ENCODE data around the gene MICALL1.
"Not testable (repeated sequence)": the region's sequence is repeated elsewhere in the genome, so short reads cannot be mapped to it uniquely, and the experiment has no call there.

The MICALL1 gene

DNA sequence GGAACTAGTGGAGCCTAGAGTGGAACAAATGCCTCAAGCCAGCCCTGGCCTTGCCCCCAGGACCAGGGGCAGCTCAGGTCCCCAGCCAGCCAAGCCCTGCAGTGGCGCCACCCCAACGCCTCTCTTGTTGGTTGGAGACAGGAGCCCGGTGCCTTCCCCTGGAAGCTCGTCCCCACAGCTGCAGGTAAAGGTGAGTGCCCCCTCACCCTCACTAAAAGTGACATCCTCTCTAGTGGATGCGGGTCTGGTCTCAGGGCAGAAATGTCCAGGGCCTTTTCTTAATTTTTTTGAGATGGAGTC lies 21.5 kb downstream of the MICALL1 start:
- DNase-seq (ENCODE audit: low read depth), result no peak

DNA sequence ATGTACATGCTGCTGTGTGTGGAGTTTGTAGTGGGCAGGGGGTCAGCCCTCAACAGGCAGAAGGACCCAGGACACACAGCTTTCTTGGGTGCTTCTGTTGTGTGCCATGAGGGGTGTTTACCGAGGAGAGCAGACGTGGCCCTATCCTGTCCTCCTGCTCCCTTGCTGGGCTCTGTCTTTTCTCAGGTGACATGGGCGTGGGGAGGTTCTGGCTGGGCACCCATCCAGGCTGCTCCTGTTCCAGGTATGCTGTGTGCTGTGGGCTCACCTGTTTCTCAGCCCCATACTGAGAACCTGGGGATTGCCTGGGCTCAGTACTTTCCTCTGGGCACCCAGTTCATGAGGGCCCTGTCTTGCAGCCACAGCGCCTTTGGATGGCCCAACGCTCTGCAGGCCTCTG lies 23.3 kb downstream of the MICALL1 start:
- no peak for DNase-seq (ENCODE audit: low read depth)

DNA sequence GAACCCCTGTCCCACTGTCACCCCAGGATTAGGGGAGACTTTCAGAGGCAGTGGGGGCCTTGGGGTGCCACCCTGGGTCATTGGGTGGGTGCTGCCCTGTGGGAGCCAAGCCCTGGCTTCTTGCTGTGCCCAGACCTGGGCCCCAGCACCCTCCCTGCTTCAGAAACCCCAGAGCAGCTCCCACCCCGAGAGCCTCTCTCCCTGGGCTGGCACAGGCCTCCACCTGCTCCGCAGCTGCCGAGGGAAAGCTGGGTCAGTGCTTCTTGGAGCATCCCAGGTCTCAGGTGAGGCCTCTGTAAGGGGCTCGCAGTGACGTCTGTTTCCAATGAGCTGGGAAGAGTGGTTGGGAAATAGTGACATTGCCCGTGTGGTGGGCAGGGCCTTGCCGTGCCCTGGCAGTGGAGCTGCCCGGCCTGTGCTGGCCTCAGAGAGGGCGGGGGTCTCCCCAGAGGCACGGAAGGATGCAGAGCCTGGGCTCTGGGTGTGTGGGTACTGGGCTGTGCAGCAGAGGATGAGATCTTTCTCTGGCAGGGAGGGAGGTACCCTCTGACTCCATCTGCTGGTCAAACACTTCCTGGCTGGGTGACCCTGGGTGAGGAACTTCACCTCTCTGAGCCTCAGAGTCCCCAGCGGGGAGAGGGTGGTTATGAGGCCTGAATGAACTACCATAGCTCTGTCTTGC lies 24.3 kb downstream of the MICALL1 start:
- no peak for DNase-seq (ENCODE audit: low read depth)

DNA sequence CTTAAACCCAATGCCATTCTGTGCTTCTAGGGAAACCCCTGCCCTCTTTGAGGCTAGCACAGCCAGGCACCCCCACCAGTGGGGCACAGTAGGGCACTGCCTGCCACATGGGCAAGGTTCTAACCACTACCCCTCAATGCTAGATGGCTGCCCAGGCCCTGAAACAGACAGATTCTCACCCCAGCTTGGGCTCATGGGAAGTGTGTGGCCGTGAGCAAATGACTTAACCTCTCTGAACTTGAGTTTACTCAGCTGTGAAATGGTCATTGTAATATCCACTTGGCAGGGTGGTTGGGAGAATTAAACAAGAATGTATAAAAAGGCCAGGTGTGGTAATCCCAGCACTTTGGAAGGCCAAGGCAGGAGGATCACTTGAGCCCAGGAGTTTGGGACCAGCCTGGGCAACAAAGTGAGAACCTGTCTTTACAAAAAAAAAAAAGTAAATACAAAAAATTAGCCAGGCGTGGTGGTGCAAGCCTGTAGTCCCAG lies 24.9 kb downstream of the MICALL1 start:
- DNase-seq (ENCODE audit: low read depth), result no peak

DNA sequence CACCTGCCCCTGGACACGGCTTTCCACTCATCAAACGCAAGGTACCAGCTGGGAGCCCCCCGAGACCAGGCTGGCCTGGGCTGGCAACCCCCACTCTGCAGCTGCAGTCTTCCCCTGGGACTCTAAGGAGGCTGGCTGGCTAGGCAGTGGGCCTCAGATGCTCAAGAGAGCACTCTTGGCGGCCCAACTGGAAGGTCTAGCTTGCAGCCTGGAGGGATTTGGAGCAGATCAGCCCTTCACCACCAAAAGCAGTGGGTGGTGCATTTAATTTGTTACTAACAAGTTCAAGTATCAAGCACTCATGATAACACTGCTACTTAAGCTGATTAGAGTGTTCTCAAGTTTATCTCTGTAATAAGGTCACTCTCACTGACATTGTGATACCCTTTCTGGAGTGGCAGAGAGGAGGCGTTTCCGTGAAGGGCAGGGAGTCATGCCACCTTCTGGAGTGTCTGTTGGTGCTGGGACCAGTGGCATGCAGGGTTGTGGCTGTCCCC lies 25.8 kb downstream of the MICALL1 start:
- no peak for DNase-seq (ENCODE audit: low read depth)

DNA sequence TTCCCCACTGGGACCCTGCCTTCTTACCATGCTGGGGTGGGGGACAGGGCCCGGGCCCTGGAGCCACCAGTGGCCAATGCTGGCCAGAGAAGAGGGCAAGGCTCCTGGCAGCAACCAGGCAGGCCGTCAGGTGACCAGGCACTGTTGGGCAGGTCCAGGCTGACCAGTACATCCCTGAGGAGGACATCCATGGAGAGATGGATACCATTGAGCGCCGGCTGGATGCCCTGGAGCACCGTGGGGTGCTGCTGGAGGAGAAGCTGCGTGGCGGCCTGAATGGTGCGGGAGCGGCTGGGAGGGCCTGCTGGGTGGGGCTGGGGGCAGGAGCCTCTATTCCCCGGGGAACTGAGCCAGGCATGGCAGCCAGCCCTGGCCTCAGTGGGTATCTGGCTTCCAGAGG lies 26.3 kb downstream of the MICALL1 start:
- no peak for DNase-seq (ENCODE audit: low read depth)

DNA sequence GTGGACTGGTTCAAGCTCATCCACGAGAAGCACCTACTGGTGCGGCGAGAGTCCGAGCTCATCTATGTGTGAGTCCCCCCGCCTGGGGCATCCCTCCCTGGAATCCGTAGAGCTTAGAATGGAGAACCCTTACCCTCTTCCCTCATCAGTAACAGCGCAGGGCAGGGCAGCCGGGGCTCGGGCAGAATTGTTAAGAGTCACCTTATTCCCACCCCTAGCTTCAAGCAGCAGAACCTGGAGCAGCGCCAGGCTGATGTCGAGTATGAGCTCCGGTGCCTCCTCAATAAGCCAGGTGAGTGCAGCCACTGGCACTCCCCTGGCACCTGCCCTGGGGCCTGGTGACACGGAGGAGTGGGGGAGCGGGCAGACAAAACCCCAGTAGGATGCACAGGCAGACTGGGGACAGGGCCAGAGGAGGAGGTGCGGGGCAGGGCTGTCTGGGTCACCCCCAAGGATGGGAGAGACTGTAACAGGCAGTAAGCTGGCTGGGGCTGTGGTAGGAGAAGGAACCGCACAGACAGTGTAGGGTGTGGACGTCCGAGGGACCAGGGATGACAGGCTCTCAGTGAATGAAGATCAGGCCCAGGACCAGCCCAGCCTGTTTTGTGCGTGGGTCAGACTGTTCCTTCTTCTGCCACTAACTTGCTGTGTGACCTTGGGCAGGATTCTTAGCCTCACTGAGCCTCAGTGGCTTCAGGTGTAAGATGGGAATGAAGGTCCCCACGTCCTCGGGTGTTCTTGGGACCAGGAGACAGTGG lies 26.9 kb downstream of the MICALL1 start:
- DNase-seq (ENCODE audit: low read depth), result no peak

DNA sequence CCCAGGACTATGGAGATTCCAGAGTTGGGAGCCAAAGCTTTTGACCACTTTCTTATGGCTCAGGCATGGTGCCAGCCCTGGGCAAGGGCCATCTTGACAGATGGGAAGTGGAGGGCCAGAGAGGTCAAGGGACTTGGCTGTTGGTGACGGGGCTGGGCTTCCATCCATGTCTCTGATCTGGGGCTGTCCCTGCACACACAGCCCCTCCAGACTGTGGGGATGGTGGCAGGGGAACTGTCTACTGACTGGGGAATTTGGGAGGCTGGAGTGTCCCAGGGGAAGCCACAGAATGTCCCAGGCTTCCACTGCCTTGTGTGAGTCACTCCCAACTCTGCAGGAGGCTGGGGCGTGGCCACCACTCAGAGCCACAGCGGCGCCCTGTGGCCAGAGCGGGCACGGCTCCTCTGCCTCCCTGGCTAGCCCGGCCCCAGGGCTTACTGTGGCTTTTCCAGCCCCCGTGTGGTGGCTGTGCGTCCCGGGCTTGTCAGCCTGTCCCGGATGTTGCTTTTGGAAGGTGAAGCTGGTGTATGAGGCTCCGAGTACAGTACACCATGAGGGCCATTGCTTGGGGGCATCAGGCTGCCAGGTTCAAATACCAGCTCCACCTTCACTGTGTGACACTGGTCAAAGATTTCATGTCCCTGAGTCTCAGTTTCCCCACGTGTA lies 27.7 kb downstream of the MICALL1 start:
- peak; percentile 65 for DNase-seq (ENCODE audit: low read depth)

DNA sequence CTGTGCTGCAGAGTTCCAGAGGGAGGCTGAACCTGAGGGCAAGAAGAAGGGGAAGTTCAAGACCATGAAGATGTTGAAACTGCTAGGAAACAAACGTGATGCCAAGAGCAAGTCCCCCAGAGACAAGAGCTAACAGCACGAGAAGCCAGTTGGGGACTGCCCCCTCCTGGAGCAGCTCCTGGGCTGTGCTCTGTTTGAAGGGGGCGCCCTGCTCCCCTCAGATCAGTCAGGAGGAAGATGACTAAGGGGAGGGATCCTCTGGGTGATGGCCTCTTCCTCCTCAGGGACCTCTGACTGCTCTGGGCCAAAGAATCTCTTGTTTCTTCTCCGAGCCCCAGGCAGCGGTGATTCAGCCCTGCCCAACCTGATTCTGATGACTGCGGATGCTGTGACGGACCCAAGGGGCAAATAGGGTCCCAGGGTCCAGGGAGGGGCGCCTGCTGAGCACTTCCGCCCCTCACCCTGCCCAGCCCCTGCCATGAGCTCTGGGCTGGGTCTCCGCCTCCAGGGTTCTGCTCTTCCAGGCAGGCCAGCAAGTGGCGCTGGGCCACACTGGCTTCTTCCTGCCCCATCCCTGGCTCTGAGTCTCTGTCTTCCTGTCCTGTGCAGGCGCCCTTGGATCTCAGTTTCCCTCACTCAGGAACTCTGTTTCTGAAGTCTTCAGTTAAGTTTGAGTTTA lies 34.7 kb downstream of the MICALL1 start:
- DNase-seq (ENCODE audit: low read depth), result no peak

DNA sequence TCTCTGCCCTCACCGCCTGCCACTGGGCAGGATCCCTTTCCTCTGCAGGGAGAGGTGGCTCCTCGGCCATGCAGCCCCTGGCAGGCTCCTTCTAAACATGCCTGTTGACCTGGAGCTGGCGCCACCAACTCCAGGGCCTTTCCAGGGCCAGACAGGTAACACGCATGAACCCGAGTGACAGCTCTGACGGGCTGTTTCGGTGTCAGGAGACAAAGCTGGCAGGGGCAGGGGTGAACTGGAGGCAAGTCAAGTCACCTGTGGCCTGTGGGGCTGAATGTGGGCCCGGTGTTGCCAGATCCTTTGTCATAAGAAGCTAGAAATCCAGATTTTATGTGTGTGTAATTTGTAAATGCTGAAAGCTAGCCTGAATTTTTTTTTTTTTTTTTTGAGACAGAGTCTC lies 36.0 kb downstream of the MICALL1 start:
- DNase-seq (ENCODE audit: low read depth), result no peak

DNA sequence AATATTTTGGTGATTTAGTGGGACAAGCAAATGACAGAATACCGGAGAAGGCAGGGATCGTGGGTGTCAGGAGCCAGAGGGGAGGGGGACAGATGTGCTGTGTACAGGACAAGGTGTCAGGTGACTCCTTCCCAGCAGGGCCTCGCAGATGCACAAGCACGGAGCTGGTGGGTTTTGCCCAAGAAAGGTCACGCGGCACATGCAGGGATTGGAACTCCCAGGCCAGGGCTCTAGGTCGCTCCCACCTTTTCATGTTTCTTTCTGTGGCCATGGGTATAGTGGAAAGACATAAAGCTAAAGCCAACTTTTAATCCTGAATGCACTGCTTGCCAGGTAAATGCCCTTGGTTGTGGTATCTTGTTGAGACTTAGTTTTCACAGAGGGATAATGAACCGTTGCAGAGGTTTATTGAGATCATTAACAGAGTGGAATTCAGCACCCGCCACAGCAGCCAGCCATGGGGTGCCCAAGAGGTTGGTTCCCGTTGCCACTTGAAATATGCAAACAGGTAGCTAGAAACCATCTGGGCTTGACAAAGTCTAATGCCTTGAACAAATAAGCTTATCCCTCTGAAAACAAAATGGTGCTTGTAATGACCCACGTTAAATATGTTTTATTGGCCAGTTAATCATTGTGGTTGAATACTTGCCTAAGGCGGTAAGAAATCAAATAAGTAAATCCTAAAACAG lies 37.2 kb downstream of the MICALL1 start:
- DNase-seq (ENCODE audit: low read depth), result no peak

DNA sequence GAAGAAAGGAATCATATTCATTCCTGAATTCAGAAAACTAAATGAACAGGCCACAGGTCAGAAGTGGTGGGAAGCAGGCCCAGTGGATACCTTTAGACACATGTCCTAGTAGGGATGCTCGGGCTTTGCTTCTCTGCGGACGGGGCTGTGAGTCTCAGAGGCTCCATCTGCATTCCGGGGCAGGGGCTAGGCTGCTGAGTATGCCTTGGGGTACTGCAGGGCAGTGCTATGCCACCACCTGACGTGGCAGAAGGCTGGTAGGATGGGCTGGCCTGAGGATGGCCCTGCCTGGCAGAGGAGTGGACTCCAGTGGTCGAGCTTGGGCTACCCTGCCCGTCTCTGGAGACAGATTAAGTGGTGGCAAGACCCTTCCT lies 37.7 kb downstream of the MICALL1 start:
- DNase-seq (ENCODE audit: low read depth), result no peak

DNA sequence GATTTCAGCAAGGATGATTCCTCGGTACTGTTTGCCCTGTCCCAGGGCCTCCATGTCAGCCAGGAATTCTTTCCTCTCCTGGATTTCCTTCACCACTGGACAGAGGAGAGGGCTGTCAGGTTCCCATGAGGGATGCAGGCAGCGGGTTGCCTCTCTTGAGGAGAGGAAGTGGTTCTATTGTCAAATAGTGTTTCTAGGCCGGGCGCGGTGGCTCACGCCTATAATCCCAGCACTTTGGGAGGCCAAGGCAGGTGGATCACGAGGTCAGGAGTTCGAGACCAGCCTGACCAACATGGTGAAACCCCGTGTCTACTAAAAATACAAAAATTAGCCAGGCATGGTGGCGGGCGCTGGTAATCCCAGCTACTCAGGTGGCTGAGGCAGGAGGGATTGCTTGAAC lies 38.3 kb downstream of the MICALL1 start:
- not testable (repeated sequence) for DNase-seq (ENCODE audit: low read depth)

DNA sequence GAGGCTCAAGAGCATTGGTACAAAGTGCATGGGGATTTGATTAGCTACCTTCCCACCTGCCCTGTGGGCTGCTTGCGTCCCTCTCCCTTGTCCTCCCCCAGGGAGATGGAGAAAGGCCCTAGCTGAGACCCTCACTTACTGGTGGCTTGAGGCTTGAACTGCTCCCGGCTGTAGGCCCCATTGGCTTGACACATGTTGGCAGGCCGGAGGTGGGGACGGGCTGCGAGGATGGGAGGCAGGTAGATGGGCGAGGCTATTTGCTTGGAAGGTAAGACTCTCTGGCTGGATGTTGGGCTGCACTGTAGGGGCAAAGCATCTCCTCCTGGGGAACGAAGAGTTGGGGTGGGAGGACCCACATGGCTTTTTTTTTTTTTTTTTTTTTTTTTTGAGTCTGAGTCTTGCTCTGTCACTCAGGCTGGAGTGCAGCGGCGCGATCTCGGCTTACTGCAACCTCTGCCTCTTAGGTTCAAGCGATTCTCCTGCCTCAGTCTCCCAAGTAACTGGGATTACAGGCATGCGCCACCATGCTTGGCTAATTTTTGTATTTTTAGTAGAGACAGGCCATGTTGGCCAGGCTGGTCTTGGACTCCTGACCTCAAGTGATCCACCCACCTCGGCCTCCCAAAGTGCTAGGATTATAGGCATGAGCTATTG lies 41.2 kb downstream of the MICALL1 start:
- DNase-seq (ENCODE audit: low read depth), result not testable (repeated sequence)

DNA sequence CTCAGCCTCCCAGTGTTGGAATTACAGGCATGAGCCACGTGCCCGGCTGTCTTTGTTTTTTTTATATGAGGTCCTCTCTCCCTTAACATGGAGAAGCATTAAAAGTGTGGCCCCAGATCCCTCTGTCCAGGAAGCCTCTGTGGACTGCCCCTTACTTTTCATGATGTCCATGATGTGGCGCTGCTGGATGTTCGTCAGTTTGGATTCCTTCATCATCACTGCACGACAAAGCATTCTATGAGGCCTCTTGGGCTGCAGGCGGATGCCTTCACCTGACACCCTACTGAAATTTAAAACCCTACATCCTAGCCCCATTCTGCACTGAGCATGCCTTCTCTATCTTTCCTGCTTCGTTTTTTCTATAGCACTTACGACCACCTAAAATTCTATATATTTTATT lies 45.2 kb downstream of the MICALL1 start:
- no peak for DNase-seq (ENCODE audit: low read depth)

DNA sequence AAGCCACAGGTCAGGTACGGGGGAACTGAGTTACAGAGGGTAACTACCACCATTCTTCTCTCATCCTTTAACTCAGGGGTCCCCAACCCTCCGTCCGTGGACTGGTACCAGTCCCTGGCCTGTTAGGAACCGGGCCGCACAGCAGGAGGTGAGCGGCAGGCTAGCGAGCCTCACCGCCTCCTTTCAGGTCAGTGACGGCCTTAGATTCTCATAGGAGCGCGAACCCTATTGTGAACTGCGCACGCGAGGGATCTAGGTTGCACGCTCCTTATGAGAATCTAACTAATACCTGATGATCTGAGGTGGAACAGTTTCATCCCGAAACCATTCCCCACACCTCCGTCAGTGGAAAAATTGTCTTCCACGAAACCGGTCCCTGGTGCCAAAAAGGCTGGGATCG lies 46.5 kb downstream of the MICALL1 start:
- not testable (repeated sequence) for DNase-seq (ENCODE audit: low read depth)

DNA sequence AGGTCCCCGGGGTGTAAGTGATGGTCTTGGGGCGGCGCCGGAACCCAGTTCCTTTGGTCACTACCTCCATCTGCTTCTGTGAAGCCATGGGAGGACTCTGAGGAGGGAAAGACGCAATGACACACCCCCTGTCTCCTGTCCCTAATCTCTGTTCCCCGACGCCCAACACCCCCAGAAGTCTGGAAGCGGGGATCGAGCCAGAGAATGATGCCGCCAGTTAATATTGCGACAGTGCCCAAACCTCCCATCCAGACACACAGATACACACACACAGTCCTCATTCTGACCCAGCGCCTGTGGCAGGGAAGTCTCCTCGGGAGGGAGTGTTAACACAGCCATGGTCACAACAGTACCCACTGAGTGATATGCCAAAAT lies 47.0 kb downstream of the MICALL1 start:
- DNase-seq (ENCODE audit: low read depth), result no peak

DNA sequence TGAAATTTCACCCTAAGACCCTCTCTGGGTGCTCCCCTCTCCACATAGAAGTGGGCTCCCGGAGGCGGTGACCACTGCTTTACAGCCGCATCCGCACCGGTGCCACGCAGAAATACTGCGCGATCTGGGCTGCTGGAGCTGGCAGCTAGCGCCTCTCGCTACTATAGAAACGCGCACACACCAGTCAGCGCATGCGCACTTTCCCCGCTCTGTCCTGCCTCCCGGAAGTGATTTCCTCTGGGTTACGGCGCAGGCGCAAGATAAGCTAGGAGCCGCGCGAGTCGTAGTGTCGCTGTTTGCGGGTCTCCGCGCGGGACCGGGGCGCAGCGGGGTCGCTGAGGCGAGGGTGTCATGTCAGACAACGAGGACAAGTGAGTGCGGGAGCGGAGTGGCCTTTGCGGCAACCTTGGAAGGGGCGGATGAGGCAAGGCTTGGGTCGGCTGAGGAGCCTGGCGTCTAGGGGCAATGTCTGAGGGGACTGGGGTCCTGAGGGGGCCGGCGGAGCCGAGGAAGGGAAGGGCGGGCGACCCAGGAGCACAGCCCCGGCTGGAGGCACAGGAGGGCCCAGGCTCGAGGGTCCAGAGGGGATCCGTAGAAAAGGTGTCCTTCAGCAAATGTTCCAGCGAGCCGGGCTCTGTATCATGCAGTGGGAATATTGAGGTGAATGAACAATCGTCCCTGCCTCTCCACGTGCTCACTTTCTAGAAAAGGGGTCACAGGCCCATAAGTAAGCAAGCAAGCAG lies 47.5 kb downstream of the MICALL1 start, which contains the start of the genes C22orf23 and POLR2F:
Gene C22orf23, minus strand, starts transcription at position 165 of the 743 bp plus-strand sequence. CDS start 452 bp downstream, outside the sequence.
Gene POLR2F, plus strand, starts transcription at position 263 of the 743 bp plus-strand sequence. Its CDS starts 89 bp downstream, at position 352.
- DNase-seq (ENCODE audit: low read depth), result peak; percentile 88

DNA sequence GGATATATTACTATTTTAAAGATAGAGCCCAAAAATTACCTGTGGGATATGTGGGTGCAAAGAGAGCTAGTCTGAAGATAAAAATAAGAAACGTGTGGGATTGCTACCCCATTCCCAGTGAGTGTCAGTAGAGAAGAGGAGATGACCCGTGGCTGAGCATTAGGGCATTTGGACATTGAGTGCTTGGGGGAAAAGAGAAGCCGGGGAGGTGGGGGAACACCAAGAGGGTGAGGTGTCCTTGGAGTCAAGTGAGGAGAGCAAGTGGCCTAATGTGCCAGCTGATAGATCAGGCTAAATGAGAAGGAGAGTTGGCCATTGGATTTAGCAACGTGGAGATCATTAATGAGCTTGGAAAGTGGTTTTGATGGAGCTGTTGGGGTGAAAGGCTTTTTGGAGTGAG lies 48.6 kb downstream of the MICALL1 start:
- no peak for DNase-seq (ENCODE audit: low read depth)

DNA sequence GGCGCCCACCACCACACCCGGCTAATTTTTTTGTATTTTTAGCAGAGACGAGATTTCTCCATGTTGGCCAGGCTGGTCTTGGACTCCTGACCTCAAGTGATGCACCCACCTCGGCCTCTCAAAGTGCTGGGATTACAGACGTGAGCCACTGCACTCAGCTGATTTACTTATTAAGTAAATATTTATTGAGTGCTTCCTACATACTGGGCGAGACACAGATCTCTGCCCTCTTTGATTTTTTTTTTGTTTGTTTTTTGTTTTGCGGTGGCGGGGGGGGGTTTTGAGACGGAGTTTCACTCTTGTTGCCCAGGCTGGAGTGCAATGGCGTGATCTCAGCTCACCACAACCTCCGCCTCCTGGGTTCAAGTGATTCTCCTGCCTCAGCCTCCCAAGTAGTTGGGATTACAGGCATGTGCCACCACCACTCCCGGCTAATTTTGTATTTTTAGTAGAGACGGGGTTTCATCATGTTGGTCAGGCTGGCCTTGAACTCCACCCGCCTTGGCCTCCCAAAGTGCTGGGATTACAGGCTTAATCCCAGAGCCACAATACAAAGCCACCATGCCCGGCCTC lies 49.8 kb downstream of the MICALL1 start:
- not testable (repeated sequence) for DNase-seq (ENCODE audit: low read depth)

Data from stimulated activated CD8-positive, alpha-beta memory T cell treated with anti-CD3 and anti-CD28 coated beads, Interleukin-15, amount 100 ng/mL, for 24 hours (primary cell).